HT1080 (cell line): ENCODE results near the gene PFKFB2. TPM values are rescaled to one million over a fixed set of nuclear protein-coding genes. Genes with fewer than 3 reads are reported as not detected.
"Not testable (repeated sequence)": the region's sequence is repeated elsewhere in the genome, so short reads cannot be mapped to it uniquely, and the experiment has no call there.

Experiments used
- DNase-seq: peaks from one replicate; pipeline ENCODE4 v3.0.0-alpha.2; 2015; ENCODE audit warnings: low read depth
- total RNA-seq: library from RNA; depleted of rRNA; stranded (reverse); fragments of >200 nt; shearing (Covaris generic); gene quantifications from 2 replicates; pipeline ENCODE4 v1.2.3, GENCODE V29; 2014

Gene PFKFB2
- total RNA-seq, 1 experiment from 2014 or later, result 0.11 TPM

DNA sequence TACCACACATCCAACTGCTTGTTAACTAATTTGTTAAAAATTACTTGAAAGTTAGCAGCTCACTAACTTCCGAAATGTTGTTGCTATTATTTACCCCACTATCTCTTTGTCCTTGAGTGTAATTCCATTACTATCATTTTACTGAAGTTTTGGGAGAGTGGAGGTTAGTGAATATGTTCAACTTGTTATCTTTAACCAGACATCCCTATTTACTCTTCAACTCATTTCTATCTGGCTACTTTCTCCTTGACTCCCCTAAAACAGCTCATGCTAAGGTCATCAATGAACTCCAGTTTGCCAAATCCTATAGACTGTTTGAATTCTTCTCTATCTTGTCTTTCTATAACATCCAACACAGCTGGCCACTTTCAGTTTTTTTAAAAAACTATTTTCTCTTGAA is 16.2 kb upstream of the PFKFB2 start:
- DNase-seq, result no peak

- DNase-seq, result no peak
Measured at GRCh38 chr1:207039380-207040180, 13.5 kb upstream of the PFKFB2 start.

DNA sequence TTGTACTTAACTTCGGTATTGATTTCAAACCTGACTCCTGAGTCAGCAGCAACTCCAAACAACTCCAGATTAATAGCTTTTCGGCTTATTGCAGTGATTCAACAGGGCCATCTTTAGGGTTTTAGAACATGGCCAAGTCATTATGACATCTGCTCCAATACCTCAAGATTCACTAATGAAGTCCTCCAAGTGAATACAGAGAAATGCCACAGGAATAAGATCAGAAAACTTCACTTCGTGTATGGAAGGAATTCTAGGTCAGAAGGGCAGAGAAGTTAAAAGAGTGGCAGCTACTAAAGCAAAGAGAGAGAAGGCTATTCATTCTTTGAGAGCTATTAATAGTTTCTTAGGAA is 12.9 kb upstream of the PFKFB2 start:
- DNase-seq, result no peak

- not testable (repeated sequence) for DNase-seq
Measured at GRCh38 chr1:207041397-207041796, 11.7 kb upstream of the PFKFB2 start.

GRCh38 chr1:207045453-207045852 is 7.6 kb upstream of the PFKFB2 start:
- no peak for DNase-seq

DNA sequence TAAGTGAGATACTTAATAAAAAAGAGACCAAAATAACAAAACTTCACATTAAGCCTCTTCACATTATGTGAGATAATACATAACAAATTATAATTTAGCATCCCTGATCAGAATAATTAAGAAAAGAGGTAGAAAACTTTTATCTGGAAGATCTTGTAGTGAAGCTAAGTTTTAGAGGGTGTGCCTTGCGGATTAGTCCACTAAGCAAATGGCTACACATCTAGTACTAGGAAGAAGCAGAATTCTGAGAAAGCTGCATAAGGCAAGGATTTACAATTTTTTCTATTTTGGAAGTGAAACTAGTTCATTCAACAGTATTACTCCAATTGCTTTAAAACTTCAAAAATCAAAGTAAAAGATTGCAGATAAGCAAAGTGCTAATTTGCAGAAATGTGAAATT is 5.6 kb upstream of the PFKFB2 start:
- DNase-seq, result no peak

- DNase-seq, result no peak
Measured at GRCh38 chr1:207048041-207048440, 5.0 kb upstream of the PFKFB2 start.

DNA sequence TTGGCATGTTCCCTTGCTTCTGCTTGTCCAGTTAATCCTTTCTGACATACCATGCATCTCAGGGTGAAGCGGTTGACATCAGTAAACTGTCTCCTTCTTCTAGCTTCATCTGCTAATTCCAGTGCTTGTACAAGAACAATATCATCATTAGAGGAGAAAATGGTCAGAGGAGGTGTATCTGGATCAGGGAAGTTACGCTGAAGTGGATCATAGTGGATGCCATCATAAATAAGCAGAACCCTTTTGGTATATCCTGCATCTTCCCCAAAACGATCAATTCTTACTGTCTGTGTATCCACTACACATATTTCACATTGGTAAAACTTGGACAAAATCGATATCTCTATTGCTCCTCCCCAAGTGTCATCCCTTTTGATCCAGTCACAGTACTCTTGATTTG is 4.0 kb upstream of the PFKFB2 start:
- no peak for DNase-seq

DNA sequence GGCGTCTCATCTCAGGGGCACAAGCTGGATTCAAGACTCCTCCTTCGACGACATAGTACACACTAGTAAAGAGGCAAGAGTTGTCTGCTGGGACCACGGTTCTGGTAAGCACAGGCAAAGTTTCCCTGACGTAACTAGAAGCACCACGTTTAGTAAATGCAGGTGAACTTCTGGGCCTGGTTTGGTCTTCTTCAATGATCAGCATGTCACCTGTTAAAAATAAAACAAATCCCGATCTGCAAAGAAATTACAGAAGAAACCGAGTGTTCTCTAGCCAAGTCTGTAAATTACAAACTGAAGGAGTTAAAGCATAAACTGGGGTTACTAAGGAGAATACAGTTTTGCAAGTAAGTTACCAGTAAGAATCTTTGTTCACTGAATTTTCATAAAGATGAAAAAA is 3.6 kb upstream of the PFKFB2 start:
- DNase-seq, result no peak

DNA sequence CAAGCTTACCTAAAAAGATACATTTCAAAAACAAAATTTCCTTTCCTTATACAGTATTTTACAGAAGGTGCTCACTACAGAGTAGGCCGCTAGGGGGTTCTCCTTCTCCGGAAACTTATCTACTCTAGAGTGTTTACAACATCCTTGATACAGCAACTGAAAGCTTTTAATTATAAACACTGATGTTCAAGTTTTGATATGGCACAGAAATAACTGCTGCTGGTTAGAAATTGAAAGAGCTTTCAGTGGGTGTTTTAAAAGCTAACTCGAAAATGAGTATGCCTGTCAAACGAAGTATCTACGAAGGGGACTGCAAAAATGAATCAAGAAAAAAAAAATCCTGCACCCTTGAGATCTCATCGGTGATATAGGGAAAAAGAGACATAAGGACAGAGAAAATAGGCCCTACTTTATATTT is 3.1 kb upstream of the PFKFB2 start:
- peak; percentile 36 for DNase-seq

GRCh38 chr1:207050480-207051190 is 2.4 kb upstream of the PFKFB2 start:
- peak; percentile 87 for DNase-seq

GRCh38 chr1:207051191-207051943 is 1.7 kb upstream of the PFKFB2 start, which contains the start of gene YOD1:
Gene YOD1 (minus strand): TSS chr1:207051208. CDS start chr1:207051030, 178 bp downstream.
- peak; percentile 75 for DNase-seq

- no peak for DNase-seq
Measured at GRCh38 chr1:207054491-207054890, 1.4 kb downstream of the PFKFB2 start.

- no peak for DNase-seq
Measured at GRCh38 chr1:207055386-207056001, 2.4 kb downstream of the PFKFB2 start.

GRCh38 chr1:207056673-207057072 is 3.6 kb downstream of the PFKFB2 start:
- DNase-seq, result no peak

DNA sequence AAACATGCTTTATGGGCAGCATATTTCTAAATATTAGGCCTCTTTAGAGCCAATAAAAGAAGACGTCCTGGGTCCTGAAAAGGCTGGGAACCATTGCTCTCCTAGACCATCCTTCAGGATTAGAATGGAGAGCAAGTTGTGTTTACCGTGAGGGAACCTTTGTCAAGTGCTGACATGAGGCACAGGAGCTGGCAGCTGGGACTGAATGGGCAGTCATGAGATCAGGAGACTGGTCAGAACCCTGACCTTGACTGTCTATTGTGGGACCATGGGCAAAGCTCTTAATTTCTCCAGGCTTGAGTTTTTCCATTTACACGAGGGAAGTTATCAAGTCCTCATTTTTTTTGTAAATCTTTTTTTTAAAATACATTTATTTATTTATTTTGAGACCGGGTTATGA is 5.2 kb downstream of the PFKFB2 start:
- DNase-seq, result no peak

GRCh38 chr1:207058878-207059867 is 6.1 kb downstream of the PFKFB2 start:
- no peak for DNase-seq

DNA sequence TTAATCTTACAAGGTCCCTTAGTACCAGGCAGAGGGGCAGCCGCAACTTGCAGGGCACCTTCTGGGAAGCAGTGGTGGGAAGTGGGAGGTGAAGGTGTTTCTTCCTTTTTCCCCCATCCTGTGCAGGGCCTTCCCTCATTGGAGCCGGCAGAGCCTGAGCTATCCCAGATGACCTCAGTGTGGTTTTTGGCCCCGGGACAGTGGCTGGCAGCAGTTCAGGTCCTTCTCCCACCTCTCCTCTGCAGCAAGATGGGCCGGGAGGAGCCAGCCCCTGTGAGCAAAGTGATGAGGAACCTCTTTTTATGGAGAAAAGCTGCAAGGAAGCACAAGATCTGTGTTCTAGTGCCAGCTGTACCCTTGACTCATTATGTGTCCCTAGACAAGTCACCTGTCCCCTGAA is 6.8 kb downstream of the PFKFB2 start:
- no peak for DNase-seq

GRCh38 chr1:207060596-207060995 is 7.5 kb downstream of the PFKFB2 start:
- no peak for DNase-seq

DNA sequence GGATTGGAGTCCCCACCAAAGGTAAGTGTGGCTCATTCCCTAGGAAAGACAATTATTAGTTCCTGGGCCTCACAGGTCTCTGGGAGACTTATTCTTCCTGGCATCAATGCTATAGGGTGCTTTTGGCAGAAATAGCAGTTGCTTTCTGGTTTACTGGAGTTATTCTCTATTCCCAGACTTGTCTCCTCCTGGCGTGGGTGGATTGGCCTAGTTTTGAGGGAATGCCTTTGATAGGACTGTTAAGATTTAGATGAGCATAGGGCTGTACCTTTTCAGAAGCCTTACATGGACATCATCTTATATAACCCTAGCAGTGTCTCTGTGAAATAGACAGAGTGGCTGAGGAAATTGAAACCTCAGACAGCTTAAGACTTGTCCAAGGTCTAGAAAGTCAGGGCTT is 9.0 kb downstream of the PFKFB2 start:
- no peak for DNase-seq
